ENCODE measurements around the gene TFB1M.

TFB1M gene

GRCh38 chr6:155264693-155265320, 49.5 kb downstream of the TFB1M start:
- TF ChIP-seq CTCF (conservative IDR thresholded peaks at IDR 0.05; ENCODE audit: low read depth, low read length), result no peak
- H3K4me3 ChIP-seq (ENCODE audit: low read length), result no peak overlapping the region
- DNase-seq (ENCODE audit: low read depth), result no peak

GRCh38 chr6:155263373-155264063, 50.8 kb downstream of the TFB1M start, which contains the start of gene CLDN20:
Gene CLDN20 (plus strand): TSS chr6:155264013. CDS start chr6:155275720, 11,707 bp downstream.
- no peak within 1 kb of the TSS for H3K4me3 ChIP-seq (ENCODE audit: low read length)
- no peak for DNase-seq (ENCODE audit: low read depth)
- TF ChIP-seq CTCF (conservative IDR thresholded peaks at IDR 0.05; ENCODE audit: low read depth, low read length), result no peak

GRCh38 chr6:155262655-155263054, 51.6 kb downstream of the TFB1M start:
- H3K4me3 ChIP-seq (ENCODE audit: low read length), result no peak overlapping the region
- no peak for TF ChIP-seq CTCF (conservative IDR thresholded peaks at IDR 0.05; ENCODE audit: low read depth, low read length)
- no peak for DNase-seq (ENCODE audit: low read depth)

GRCh38 chr6:155261111-155261900, 53.0 kb downstream of the TFB1M start:
- no peak for DNase-seq (ENCODE audit: low read depth)
- no peak overlapping the region for H3K4me3 ChIP-seq (ENCODE audit: low read length)
- peak; percentile 5 for TF ChIP-seq CTCF (conservative IDR thresholded peaks at IDR 0.05; ENCODE audit: low read depth, low read length)

GRCh38 chr6:155260686-155261085, 53.6 kb downstream of the TFB1M start:
- H3K4me3 ChIP-seq (ENCODE audit: low read length), result no peak overlapping the region
- no peak for TF ChIP-seq CTCF (conservative IDR thresholded peaks at IDR 0.05; ENCODE audit: low read depth, low read length)
- DNase-seq (ENCODE audit: low read depth), result no peak

GRCh38 chr6:155259897-155260296, 54.4 kb downstream of the TFB1M start:
- TF ChIP-seq CTCF (conservative IDR thresholded peaks at IDR 0.05; ENCODE audit: low read depth, low read length), result no peak
- DNase-seq (ENCODE audit: low read depth), result no peak
- H3K4me3 ChIP-seq (ENCODE audit: low read length), result no peak overlapping the region

All from retinal pigment epithelial cell (primary cell).